Smooth muscle cell (in vitro differentiated cells): ENCODE data around the gene EMILIN1. TPM values are rescaled to one million over a fixed set of nuclear protein-coding genes. Genes with fewer than 3 reads are reported as not detected.
A peak's percentile ranks its signal among the peaks of the same experiment; 100 is the strongest.

Experiments
- DNase-seq: peaks from one replicate; lab custom pipeline; 2025; ENCODE audit not compliant: unreplicated experiment; lab: John Stamatoyannopoulos, UW
- H2AFZ ChIP-seq: fragments of 200-600 bp; sonication (generic); 2 replicates; pipeline ENCODE4 v1.6.0; 2016; ENCODE audit warnings: antibody characterized with exemption, low read depth, mild to moderate bottlenecking
- H3F3A ChIP-seq: fragments of 200-600 bp; sonication (generic); 2 replicates; pipeline ENCODE4 v1.6.0; 2017; ENCODE audit warnings: antibody characterized with exemption, low read depth
- H3K27ac ChIP-seq: fragments of 200-600 bp; sonication (generic); 2 replicates; pipeline ENCODE4 v1.5.1; 2016; ENCODE audit warnings: low read depth, mild to moderate bottlenecking
- H3K27me3 ChIP-seq: fragments of 200-600 bp; sonication (generic); 2 replicates; pipeline ENCODE4 v1.6.1; 2016; ENCODE audit warnings: low read depth, mild to moderate bottlenecking
- H3K36me3 ChIP-seq: fragments of 200-600 bp; sonication (generic); 2 replicates; pipeline ENCODE4 v1.5.1; 2016; ENCODE audit warnings: low read depth
- H3K4me1 ChIP-seq: fragments of 200-600 bp; sonication (generic); 2 replicates; pipeline ENCODE4 v1.5.1; 2016; ENCODE audit warnings: low read depth
- H3K4me2 ChIP-seq: fragments of 200-600 bp; sonication (generic); 2 replicates; pipeline ENCODE4 v1.6.0; 2016; ENCODE audit warnings: mild to moderate bottlenecking
- H3K4me3 ChIP-seq: fragments of 200-600 bp; sonication (generic); 2 replicates; pipeline ENCODE4 v1.5.1; 2016; ENCODE audit warnings: mild to moderate bottlenecking
- H3K79me2 ChIP-seq: fragments of 200-600 bp; sonication (generic); 2 replicates; pipeline ENCODE4 v1.6.0; 2016; ENCODE audit warnings: low read depth, mild to moderate bottlenecking
- H3K9ac ChIP-seq: fragments of 200-600 bp; sonication (generic); 2 replicates; pipeline ENCODE4 v1.6.0; 2016; ENCODE audit warnings: low read depth
- H3K9me3 ChIP-seq: fragments of 200-600 bp; sonication (generic); replicated peaks from 2 replicates; pipeline ENCODE4 v1.5.1; 2016; ENCODE audit warnings: low read depth
- H4K20me1 ChIP-seq: fragments of 200-600 bp; sonication (generic); 2 replicates; pipeline ENCODE4 v1.6.0; 2016; ENCODE audit warnings: low read depth
- WGBS: methylation state at CpG from one replicate; pipeline ENCODE4 v1.1.7; 2016; ENCODE audit warnings: low lambda C conversion rate; 5-methylcytosine and 5-hydroxymethylcytosine counted together
- polyA plus RNA-seq: library from polyadenylated mRNA; unstranded; fragments of >200 nt; fragmentation: Nextera tagmentation; extraction: Ambion mirVana; gene quantifications from 2 replicates; pipeline ENCODE4 v1.2.1, GENCODE V29; 2016
- total RNA-seq: library from RNA; depleted of rRNA; stranded (reverse); fragments of >200 nt; gene quantifications from 2 replicates; pipeline ENCODE4 v1.2.3, GENCODE V29; 2014
- TF ChIP-seq, protein P1 (sequence below): fragments of 200-600 bp; sonication (generic); IDR thresholded peaks from 2 replicates; pipeline ENCODE4 v1.5.1; 2017; ENCODE audit warnings: borderline replicate concordance, mild to moderate bottlenecking, antibody characterized with exemption; ENCODE audit not compliant: insufficient read depth, poor library complexity, severe bottlenecking

Gene EMILIN1
- total and polyA plus RNA-seq, 2 experiments from 2014 or later: 111 to 518 TPM

DNA sequence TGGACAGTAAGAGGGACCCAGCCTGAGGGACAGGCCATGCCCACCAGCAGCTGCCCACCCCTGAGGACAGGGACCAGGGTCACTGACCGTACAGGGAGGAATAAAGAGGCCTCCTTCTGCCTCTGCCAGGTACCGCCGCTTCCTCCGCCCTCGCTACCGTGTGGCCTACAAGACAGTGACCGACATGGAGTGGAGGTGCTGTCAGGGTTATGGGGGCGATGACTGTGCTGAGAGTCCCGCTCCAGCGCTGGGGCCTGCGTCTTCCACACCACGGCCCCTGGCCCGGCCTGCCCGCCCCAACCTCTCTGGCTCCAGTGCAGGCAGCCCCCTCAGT lies 2.2 kb downstream of the EMILIN1 start:
- Histone ChIP-seq H3K36me3 (no peaks in the 10 kb centered on the region), H3K27me3 (no peaks in the 10 kb centered on the region), H3K4me3 (peak overlapping the region; percentile 59)

DNA sequence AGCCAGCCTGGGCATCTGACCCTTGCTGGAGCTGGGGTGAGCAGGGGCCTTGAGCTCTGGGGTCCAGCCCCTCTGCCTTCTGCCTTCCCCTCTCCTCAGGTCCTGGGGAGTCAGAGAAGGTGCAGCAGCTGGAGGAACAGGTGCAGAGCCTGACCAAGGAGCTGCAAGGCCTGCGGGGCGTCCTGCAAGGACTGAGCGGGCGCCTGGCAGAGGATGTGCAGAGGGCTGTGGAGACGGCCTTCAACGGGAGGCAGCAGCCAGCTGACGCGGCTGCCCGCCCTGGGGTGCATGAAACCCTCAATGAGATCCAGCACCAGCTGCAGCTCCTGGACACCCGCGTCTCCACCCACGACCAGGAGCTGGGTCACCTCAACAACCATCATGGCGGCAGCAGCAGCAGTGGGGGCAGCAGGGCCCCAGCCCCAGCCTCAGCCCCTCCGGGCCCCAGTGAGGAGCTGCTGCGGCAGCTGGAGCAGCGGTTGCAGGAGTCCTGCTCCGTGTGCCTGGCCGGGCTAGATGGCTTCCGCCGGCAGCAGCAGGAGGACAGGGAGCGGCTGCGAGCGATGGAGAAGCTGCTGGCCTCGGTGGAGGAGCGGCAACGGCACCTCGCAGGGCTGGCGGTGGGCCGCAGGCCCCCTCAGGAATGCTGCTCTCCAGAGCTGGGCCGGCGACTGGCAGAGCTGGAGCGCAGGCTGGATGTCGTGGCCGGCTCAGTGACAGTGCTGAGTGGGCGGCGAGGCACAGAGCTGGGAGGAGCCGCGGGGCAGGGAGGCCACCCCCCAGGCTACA lies 3.8 kb downstream of the EMILIN1 start:
- no peak for DNase-seq
- peaks cover 33% of the 10 kb centered on the region for H4K20me1 ChIP-seq
- H3K9ac ChIP-seq: no peak overlapping the region
- no peak overlapping the region for H2AFZ ChIP-seq
- no peak overlapping the region for H3K4me3 ChIP-seq
- H3K4me1 ChIP-seq: peaks cover 22% of the 10 kb centered on the region
- H3K4me2 ChIP-seq: no peak overlapping the region
- no peaks in the 10 kb centered on the region for H3K27me3 ChIP-seq
- TF ChIP-seq, protein P1, sequence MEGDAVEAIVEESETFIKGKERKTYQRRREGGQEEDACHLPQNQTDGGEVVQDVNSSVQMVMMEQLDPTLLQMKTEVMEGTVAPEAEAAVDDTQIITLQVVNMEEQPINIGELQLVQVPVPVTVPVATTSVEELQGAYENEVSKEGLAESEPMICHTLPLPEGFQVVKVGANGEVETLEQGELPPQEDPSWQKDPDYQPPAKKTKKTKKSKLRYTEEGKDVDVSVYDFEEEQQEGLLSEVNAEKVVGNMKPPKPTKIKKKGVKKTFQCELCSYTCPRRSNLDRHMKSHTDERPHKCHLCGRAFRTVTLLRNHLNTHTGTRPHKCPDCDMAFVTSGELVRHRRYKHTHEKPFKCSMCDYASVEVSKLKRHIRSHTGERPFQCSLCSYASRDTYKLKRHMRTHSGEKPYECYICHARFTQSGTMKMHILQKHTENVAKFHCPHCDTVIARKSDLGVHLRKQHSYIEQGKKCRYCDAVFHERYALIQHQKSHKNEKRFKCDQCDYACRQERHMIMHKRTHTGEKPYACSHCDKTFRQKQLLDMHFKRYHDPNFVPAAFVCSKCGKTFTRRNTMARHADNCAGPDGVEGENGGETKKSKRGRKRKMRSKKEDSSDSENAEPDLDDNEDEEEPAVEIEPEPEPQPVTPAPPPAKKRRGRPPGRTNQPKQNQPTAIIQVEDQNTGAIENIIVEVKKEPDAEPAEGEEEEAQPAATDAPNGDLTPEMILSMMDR: no peak
- H3K27ac ChIP-seq: no peak overlapping the region
- peaks cover 24% of the 10 kb centered on the region for H3F3A ChIP-seq
- H3K36me3 ChIP-seq: no peaks in the 10 kb centered on the region
- WGBS: 84% methylated on average over 33 of the region's 38 CpGs
- H3K79me2 ChIP-seq: peaks cover 23% of the 10 kb centered on the region
- H3K9me3 ChIP-seq: no peaks in the 10 kb centered on the region

More for the DNA sequence above, 2.2 kb downstream of the EMILIN1 start:
- Histone ChIP-seq H3K4me2 (peak overlapping the region; percentile 93), H3K27ac (peak overlapping the region; percentile 89), H3F3A (peaks cover 34% of the 10 kb centered on the region), H2AFZ (no peak overlapping the region), H3K9me3 (no peaks in the 10 kb centered on the region), H4K20me1 (peaks cover 33% of the 10 kb centered on the region), H3K4me1 (peaks cover 18% of the 10 kb centered on the region), H3K9ac (peak overlapping the region; percentile 66), H3K79me2 (peaks cover 23% of the 10 kb centered on the region)
- DNase-seq: no peak
- TF ChIP-seq, protein P1: no peak
- WGBS: 95% methylated on average over 14 of the region's 14 CpGs

DNA sequence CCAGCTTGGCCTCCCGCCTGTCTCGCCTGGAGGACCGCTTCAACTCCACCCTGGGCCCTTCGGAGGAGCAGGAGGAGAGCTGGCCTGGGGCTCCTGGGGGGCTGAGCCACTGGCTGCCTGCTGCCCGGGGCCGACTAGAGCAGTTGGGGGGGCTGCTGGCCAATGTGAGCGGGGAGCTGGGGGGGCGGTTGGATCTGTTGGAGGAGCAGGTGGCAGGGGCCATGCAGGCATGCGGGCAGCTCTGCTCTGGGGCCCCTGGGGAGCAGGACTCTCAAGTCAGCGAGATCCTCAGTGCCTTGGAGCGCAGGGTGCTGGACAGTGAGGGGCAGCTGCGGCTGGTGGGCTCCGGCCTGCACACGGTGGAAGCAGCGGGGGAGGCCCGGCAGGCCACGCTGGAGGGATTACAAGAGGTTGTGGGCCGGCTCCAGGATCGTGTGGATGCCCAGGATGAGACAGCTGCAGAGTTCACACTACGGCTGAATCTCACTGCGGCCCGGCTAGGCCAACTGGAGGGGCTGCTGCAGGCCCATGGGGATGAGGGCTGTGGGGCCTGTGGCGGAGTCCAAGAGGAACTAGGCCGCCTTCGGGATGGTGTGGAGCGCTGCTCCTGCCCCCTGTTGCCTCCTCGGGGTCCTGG lies 4.5 kb downstream of the EMILIN1 start:
- TF ChIP-seq, protein P1: no peak
- H4K20me1 ChIP-seq: peaks cover 33% of the 10 kb centered on the region
- H3K4me3 ChIP-seq: no peak overlapping the region
- WGBS: 90% methylated on average over 26 of the region's 27 CpGs
- H3F3A ChIP-seq: peaks cover 22% of the 10 kb centered on the region
- H3K27ac ChIP-seq: no peak overlapping the region
- no peaks in the 10 kb centered on the region for H3K36me3 ChIP-seq
- DNase-seq: no peak
- H3K9me3 ChIP-seq: no peaks in the 10 kb centered on the region
- H3K4me2 ChIP-seq: no peak overlapping the region
- peaks cover 23% of the 10 kb centered on the region for H3K79me2 ChIP-seq
- H3K4me1 ChIP-seq: peaks cover 22% of the 10 kb centered on the region
- no peaks in the 10 kb centered on the region for H3K27me3 ChIP-seq
- H3K9ac ChIP-seq: no peak overlapping the region
- H2AFZ ChIP-seq: no peak overlapping the region
